ACC112 (cell line): ENCODE measurements around the gene SERPINB6.
A peak's percentile ranks its signal among the peaks of the same experiment; 100 is the strongest.
"Not testable (repeated sequence)": the region's sequence is repeated elsewhere in the genome, so short reads cannot be mapped to it uniquely, and the experiment has no call there.

Source experiments
- H2AFZ ChIP-seq: fragments of 200-600 bp; sonication (generic); one replicate; pipeline ENCODE4 v1.6.0; 2017; ENCODE audit warnings: antibody characterized with exemption, low read length; ENCODE audit not compliant: unreplicated experiment
- H3K27ac ChIP-seq: fragments of 200-600 bp; sonication (generic); 2 replicates; pipeline ENCODE4 v1.5.1; 2014; ENCODE audit warnings: low read depth, mild to moderate bottlenecking, antibody characterized with exemption, low read length, moderate library complexity
- H3K27me3 ChIP-seq: fragments of 200-600 bp; sonication (generic); 2 replicates; pipeline ENCODE4 v1.6.1; 2014; ENCODE audit warnings: mild to moderate bottlenecking, antibody characterized with exemption, low read length, moderate library complexity, mixed read lengths; ENCODE audit not compliant: insufficient read depth
- H3K36me3 ChIP-seq: fragments of 200-600 bp; sonication (generic); 2 replicates; pipeline ENCODE4 v1.6.1; 2016; ENCODE audit warnings: mild to moderate bottlenecking, antibody characterized with exemption, low read length, moderate library complexity, mixed read lengths; ENCODE audit not compliant: insufficient read depth
- H3K4me1 ChIP-seq: fragments of 200-600 bp; sonication (generic); one replicate; pipeline ENCODE4 v1.6.1; 2016; ENCODE audit warnings: low read length, mixed read lengths; ENCODE audit not compliant: insufficient read depth, unreplicated experiment, control insufficient read depth
- H3K4me3 ChIP-seq: fragments of 200-600 bp; sonication (generic); 2 replicates; pipeline ENCODE4 v1.5.1; 2014; ENCODE audit warnings: mild to moderate bottlenecking, low read depth, low read length
- H3K79me2 ChIP-seq: fragments of 200-600 bp; sonication (generic); one replicate; pipeline ENCODE4 v1.6.0; 2016; ENCODE audit warnings: low read length; ENCODE audit not compliant: control insufficient read depth, unreplicated experiment, insufficient read depth

Gene SERPINB6

DNA sequence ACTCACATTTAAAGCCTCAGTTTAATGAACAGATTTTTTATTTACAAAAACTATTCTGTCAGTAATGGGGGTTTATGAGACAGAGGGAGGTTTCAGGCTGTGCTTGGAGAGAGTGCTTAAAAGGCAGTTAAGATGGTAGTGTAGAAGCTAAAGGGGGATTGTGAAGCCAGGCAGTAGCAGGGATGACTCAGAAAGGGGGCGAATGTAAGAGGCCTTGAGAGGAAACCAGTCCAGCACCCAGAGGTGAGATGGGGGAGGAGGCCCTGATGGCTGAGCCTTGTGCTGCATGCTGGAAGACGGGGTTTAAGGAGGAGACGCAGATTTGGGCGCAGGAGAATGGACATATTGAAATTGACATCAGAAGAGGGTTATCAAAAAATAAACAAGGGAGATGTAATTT is 61.6 kb downstream of the SERPINB6 start:
- no peak overlapping the region for H2AFZ ChIP-seq
- H3K36me3 ChIP-seq = no peaks in the 10 kb centered on the region
- no peaks in the 10 kb centered on the region for H3K4me1 ChIP-seq
- H3K79me2 ChIP-seq = no peaks in the 10 kb centered on the region
- H3K4me3 ChIP-seq = no peak overlapping the region
- no peak overlapping the region for H3K27ac ChIP-seq
- no peaks in the 10 kb centered on the region for H3K27me3 ChIP-seq

DNA sequence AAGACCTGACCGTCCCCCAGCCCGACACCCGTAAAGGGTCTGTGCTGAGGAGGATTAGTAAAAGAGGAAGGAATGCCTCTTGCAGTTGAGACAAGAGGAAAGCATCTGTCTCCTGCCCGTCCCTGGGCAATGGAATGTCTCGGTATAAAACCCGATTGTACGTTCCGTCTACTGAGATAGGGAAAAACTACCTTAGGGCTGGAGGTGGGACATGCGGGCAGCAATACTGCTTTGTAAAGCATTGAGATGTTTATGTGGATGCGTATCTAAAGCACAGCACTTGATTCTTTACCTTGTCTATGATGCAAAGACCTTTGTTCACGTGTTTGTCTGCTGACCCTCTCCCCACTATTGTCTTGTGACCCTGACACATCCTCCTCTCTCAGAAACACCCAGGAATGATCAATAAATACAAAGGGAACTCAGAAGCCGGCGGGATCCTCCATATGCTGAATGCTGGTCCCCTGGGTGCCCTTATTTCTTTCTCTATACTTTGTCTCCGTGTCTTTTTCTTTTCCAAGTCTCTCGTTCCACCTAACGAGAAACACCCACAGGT is 62.2 kb downstream of the SERPINB6 start:
- not testable (repeated sequence) for H3K27me3 ChIP-seq, H3K79me2 ChIP-seq, H3K36me3 ChIP-seq, H3K27ac ChIP-seq, H3K4me3 ChIP-seq, H3K4me1 ChIP-seq, H2AFZ ChIP-seq

DNA sequence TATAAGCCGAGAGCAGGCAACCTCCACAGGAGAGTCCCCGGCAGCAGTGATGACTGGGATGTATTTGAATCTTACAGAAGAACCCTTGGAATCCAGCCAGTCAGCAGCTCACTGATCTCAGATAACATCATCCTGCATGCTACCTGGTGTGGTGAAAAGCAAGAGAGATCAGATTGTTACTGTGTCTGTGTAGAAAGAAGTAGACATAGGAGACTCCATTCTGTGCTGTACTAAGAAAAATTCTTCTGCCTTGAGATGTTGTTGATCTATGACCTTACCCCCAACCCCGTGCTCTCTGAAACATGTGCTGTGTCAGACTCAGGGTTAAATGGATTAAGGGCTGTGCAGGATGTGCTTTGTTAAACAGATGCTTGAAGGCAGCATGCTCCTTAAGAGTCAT is 62.9 kb downstream of the SERPINB6 start:
- H3K27me3 ChIP-seq, H3K4me1 ChIP-seq, H3K79me2 ChIP-seq, H3K36me3 ChIP-seq, H3K27ac ChIP-seq, H3K4me3 ChIP-seq, H2AFZ ChIP-seq: not testable (repeated sequence)

DNA sequence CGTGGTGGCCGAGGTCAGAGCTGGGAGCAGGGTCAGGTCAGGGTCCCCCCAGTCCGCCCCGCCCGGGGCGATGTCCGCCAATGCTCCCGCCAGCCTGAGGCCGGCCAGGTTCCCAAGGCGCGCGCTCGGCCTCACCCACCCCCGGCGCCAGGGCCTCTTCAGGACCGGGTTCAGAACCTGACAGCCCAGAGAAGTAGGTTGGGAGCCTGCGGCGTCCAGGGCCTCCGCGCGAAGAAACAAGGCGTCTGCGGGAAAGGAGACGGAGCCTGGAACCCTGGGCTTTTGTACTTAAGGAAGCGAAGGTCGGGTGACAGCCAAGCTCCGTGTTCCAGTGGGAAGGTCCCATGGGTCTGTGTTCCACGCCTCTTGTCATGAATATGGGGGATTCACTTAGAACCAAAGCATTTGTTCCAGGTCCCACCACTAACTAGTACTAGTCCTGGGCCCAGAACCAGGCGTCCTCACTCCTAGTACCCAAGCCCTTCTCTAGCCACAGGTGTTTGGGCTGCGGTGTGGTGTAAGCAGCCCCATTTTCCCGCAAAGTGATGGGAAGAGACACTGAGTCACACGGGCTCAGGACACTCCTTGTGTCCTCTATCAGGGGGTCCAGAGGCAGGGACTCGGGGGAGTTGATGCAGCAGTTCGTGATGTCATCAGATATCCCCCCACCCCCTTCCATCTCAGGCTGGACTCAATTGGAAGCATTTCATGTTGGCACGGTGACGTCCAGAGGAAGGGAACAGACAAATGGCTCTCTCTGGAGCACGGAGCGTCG is 67.8 kb downstream of the SERPINB6 start:
- H3K4me3 ChIP-seq = peak overlapping the region; percentile 83
- H3K4me1 ChIP-seq = peaks cover 19% of the 10 kb centered on the region
- H2AFZ ChIP-seq = peak overlapping the region; percentile 43
- not testable (repeated sequence) for H3K27me3 ChIP-seq, H3K27ac ChIP-seq, H3K79me2 ChIP-seq, H3K36me3 ChIP-seq

DNA sequence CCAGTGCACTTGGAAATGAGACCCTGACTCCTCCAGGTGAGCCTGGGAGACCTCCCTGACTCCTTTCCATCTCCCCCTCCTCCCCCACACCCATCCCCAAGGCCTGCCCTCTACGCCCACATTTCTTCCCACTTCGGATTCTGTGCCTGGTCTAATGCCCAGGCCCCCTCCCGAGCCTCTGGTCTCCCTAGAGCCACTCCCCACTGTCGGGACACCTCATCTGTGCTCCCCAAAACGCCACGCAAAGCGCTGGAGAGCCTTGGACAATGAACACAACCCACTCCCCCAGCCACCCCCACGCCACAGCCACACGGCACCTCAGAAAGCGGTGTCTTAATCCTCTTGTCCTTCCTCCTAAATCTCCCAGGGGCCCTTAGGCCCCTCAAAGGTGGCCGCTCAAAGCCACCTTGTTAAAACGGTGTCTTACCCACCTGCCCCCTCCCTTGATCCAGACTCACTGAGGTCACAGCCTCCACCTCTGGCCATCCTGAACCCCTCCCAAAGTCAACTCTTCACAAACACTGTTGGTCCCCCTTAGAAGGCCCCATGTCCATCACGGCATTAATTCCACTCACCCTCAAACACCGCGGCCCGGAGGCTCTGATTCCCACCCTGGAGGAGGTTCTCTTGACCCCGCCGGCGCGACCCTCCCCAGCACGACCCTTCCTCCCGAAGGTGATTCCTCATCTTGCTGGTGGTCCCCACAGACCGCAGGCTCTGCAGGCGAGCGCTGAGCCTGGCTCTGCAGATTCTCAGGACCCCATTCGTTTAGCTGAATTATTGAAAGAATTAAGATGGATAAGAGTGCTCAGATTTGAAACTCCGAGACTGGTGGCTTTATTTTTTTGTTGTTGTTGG is 69.5 kb downstream of the SERPINB6 start:
- H3K4me1 ChIP-seq = peaks cover 19% of the 10 kb centered on the region
- not testable (repeated sequence) for H3K79me2 ChIP-seq, H3K36me3 ChIP-seq, H3K27me3 ChIP-seq, H3K27ac ChIP-seq
- H3K4me3 ChIP-seq = peak overlapping the region; percentile 83
- peak overlapping the region; percentile 43 for H2AFZ ChIP-seq

DNA sequence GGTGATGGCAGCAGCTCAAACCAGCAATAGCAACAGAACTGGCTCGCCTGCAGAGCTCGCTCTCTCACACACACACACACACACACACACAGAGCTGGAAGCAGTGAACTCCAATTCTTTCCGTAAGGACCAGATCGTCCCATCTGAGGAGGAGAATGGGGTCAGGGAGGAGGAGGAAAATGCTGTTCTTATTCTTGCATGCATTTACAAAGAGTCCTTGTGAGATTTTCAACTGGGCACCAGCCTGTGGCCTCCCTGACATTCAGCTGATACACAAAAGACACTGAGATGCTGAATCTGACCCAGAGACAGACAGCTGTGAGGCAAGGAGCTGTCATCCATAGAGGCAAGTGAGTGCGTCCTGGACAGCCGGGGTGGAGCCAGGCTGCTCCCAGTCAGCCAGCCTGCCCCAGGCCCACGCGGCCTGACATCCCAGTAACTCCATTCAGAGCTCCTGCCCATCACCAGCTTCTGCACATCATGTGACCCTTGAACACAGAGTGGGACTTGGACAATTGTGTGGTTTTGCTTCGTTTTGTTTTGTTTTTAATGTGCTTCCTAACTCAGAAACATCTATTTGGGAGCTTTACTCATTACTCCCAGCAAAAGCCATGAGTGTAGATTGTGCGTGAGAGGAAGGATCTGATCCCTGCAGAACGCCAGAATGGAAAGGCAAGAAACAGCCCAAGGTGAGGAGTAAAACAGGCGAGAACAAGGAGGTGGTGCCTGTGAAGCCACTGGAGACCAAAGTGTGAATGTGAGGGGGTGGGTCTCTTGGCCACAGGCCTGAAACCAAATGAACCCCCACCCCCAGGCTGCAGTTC is 70.3 kb downstream of the SERPINB6 start:
- peaks cover 19% of the 10 kb centered on the region for H3K4me1 ChIP-seq
- H3K79me2 ChIP-seq = peaks cover 10% of the 10 kb centered on the region
- peak overlapping the region; percentile 83 for H3K4me3 ChIP-seq

DNA sequence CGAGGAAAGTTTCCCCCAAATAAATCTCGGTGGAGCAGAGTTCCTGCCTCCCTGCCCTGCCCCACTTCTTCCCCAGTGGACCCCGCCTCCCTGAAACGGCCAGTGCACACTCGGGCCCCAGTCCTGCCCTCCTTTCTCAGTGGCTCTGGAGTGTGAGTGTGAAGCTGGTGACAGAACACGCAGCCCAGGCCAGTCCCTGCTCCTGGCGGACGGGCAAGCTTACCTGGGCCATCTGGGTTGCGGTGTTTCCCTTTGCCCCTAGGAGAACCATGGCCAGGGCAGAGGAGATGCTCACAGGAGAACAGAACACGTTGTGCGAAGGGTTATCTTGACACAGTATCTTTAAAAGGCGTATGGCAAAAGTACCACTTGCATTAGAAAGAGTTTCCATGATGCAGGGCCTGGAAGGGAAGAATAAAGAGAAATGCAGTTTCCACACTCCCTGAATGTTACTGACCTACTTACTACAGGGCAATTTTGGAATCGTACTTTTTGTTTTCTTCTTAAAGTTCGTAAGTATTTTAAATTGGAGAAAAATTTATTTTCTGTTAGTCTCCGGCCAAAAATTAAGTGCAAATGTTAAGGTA is 71.1 kb downstream of the SERPINB6 start:
- Histone ChIP-seq H3K36me3 (peaks cover 9% of the 10 kb centered on the region; the same call in 1 of the 2 replicates), H3K79me2 (peaks cover 10% of the 10 kb centered on the region), H3K27me3 (no peaks in the 10 kb centered on the region), H3K4me3 (no peak overlapping the region), H3K4me1 (peaks cover 19% of the 10 kb centered on the region), H2AFZ (no peak overlapping the region), H3K27ac (no peak overlapping the region)

More for the DNA sequence above, 70.3 kb downstream of the SERPINB6 start:
- Histone ChIP-seq H3K27ac (no peak overlapping the region), H2AFZ (no peak overlapping the region), H3K27me3 (no peaks in the 10 kb centered on the region), H3K36me3 (peaks cover 4% of the 10 kb centered on the region; the same call in 1 of the 2 replicates)

DNA sequence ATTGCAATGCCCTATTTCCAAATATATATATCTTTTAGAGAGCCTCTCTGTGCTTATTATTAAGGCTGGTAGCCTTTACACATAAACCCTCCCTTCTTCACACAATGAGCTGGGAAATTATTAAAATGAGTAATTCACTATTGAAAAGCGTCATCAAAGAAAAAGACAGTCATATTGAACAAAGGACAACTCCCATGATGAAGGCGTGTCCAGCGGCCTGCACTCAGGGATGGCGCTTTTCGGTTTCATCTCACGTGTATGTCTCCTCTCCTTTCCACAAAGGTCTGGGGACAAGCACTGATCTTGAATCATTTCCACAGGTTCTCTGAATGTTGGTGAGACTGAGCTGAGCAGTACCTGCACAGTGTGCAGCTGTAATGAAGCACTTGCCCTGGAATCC is 71.8 kb downstream of the SERPINB6 start:
- H3K79me2 ChIP-seq = peaks cover 10% of the 10 kb centered on the region
- H2AFZ ChIP-seq = no peak overlapping the region
- H3K27ac ChIP-seq = no peak overlapping the region
- H3K4me3 ChIP-seq = no peak overlapping the region
- H3K36me3 ChIP-seq = peaks cover 13% of the 10 kb centered on the region; the same call in 1 of the 2 replicates
- H3K4me1 ChIP-seq = peaks cover 19% of the 10 kb centered on the region
- no peaks in the 10 kb centered on the region for H3K27me3 ChIP-seq
